Naive thymus-derived CD8-positive, alpha-beta T cell (primary cell): ENCODE results near the gene TMED6. TPM values are rescaled to one million over a fixed set of nuclear protein-coding genes. Genes with fewer than 3 reads are reported as not detected.

Source experiments
- ATAC-seq, 2 donors: fragments of 150-1000 bp; cut with Tn5 transposase in 1 of 2; sonication (Bioruptor Pico), chemical (Tn5 transposase) in 1 of 2; 1 replicate in 1 of 2; 2 replicates in 1 of 2; pipeline ENCODE4 v1.10.0; 2021; ENCODE audit warnings: mild to moderate bottlenecking in 2 of 2, moderate library complexity in 2 of 2
- POLR2A ChIA-PET: fragments of 350-600 bp; sonication (Branson Sonifier 250); formaldehyde crosslinking; loops from one replicate; lab custom pipeline; 2021; ENCODE audit warnings: antibody characterized with exemption; lab: Charles Lee
- DNase-seq, 10 donors: peaks; one replicate each; pipeline versions ENCODE4 v3.0.0 to v3.0.0-alpha.2; 2020 to 2022
- H3K27ac Mint-ChIP-seq, 10 donors: one replicate each; pipeline ENCODE4 v1.8.0; 2020 to 2022; ENCODE audit warnings: mild to moderate bottlenecking in 10 of 10, mixed read lengths in 10 of 10, moderate library complexity in 4 of 10, inconsistent platforms in 1 of 10
- H3K27me3 Mint-ChIP-seq, 5 donors: one replicate each; pipeline ENCODE4 v1.8.0; 2021 to 2022; ENCODE audit warnings: mixed read lengths in 5 of 5
- H3K36me3 Mint-ChIP-seq, 3 donors: one replicate each; pipeline ENCODE4 v1.8.0; 2020 to 2022; ENCODE audit warnings: mixed read lengths in 3 of 3, mild to moderate bottlenecking in 2 of 3, inconsistent platforms in 1 of 3
- H3K4me1 Mint-ChIP-seq, 4 donors: one replicate each; pipeline ENCODE4 v1.8.0; 2021 to 2022; ENCODE audit warnings: mixed read lengths in 4 of 4
- H3K4me3 Mint-ChIP-seq, 10 donors: one replicate each; pipeline ENCODE4 v1.8.0; 2020 to 2022; ENCODE audit warnings: mild to moderate bottlenecking in 10 of 10, mixed read lengths in 10 of 10, moderate library complexity in 6 of 10, inconsistent platforms in 1 of 10
- H3K9me3 Mint-ChIP-seq, 9 donors: one replicate each; pipeline ENCODE4 v1.8.0; 2020 to 2022; ENCODE audit warnings: mixed read lengths in 9 of 9, mild to moderate bottlenecking in 3 of 9, inconsistent platforms in 1 of 9, moderate library complexity in 1 of 9
- polyA plus RNA-seq, 3 donors: library from polyadenylated mRNA; unstranded; fragments of 300-500 nt; fragmentation: Illumina TruSeq; gene quantifications; one replicate each; pipeline ENCODE4 v1.2.3, GENCODE V29; 2021
- total RNA-seq, 8 experiments: library from RNA in 2 of 8; stranded (reverse) in 2 of 8; gene quantifications; one replicate each; pipeline ENCODE4 v1.2.3 and lab custom pipeline; 2021 to 2026

TMED6 gene
- total and polyA plus RNA-seq, 5 experiments from 2014 or later: 0.43 to 5.2 (median 4.5) TPM; not detected in 2

DNA sequence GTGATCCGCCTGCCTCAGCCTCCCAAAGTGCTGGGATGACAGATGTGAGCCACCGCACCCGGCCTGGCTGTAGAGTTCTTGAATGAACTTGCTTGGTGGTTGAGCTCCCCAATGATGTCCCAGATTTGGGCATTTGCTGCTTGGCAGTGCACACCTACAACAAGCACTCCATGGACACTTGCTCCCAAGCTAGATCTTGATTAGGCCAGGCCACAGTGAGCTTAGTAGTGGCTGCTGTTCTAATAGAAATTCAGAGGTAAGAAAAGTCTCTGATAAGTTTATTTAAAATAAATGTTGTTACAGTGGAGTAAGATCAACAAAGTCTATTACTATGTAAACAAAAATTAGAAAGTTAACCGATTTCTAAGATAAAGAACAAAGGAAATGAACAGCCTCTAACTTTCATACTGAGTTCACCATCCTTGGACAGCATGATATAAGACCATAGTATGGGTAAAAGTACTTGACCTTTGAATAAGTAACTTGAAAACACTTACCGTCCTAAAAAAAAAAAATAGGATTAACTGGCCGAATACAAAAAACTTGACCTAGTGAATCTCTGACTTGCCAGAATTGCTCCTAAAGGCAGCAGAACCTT lies 951 bp downstream of the TMED6 start:
- peaks cover 0 to 5% (median 2%) of the 10 kb centered on the region in 4 donors for H3K4me1 Mint-ChIP-seq
- no peaks in the 10 kb centered on the region for H3K27me3 Mint-ChIP-seq
- H3K9me3 Mint-ChIP-seq: no peaks in the 10 kb centered on the region
- no peak for DNase-seq
- no peak overlapping the region for H3K4me3 Mint-ChIP-seq
- no peak for ATAC-seq
- peak overlapping the region in 1 of 10 donors; percentile 18 for H3K27ac Mint-ChIP-seq
- POLR2A ChIA-PET: no interaction called here
- peaks cover 0 to 34% (median 2%) of the 10 kb centered on the region in 3 donors for H3K36me3 Mint-ChIP-seq

DNA sequence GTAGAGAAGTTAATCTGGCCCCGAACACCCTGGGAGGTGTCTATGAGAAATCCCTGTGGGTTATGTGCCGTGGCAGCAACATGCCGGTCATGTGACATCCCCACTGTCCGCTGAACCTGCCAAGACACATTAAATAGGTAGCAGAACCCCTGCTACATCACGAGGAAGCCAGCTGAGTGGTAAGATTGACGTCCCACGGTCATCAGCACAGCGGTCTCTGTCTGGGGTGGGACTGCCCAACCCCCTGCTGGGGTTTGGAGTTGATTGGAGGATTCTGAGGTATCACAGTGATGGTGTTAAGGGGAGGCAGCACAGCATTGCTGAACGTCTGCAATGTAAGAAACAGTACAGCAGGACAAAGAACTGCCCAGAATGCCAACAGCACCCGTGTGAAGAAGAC lies 2.0 kb downstream of the TMED6 start:
- DNase-seq: no peak
- Mint-ChIP-seq H3K4me1 (peaks cover 0 to 6% (median 2%) of the 10 kb centered on the region in 4 donors), H3K27ac (peak overlapping the region in 2 of 10 donors; percentile 38 to 59), H3K36me3 (peaks cover 0 to 27% (median 0%) of the 10 kb centered on the region in 3 donors), H3K9me3 (no peaks in the 10 kb centered on the region), H3K4me3 (no peak overlapping the region), H3K27me3 (no peaks in the 10 kb centered on the region)
- POLR2A ChIA-PET: no interaction called here
- ATAC-seq: no peak

DNA sequence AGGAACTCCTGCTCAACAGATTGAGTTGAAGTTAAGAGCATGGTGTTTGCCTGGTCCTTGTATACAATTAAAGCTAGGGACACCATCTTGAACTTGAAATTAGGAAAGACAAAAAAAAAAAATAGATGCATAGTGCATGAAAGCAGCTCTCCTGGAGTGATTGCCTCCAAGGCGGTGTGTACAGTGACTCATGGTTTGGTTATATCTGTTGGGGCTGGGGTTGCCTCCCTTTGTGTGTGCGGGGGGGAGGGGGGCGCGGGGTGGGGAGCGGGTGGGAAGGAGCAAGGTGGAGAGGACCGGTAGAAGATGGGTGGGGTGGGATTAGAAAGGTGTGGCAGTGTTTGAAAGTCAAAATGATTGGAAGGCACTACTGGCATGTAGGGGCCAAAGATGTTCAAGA lies 3.4 kb downstream of the TMED6 start:
- H3K27me3 Mint-ChIP-seq: no peaks in the 10 kb centered on the region
- H3K36me3 Mint-ChIP-seq: peaks cover 0 to 28% (median 2%) of the 10 kb centered on the region in 3 donors
- H3K9me3 Mint-ChIP-seq: no peaks in the 10 kb centered on the region
- ATAC-seq: no peak
- H3K27ac Mint-ChIP-seq: no peak overlapping the region
- H3K4me1 Mint-ChIP-seq: peaks cover 0 to 6% (median 2%) of the 10 kb centered on the region in 4 donors
- H3K4me3 Mint-ChIP-seq: no peak overlapping the region
- POLR2A ChIA-PET: interaction anchor here (0.6 to 1.3 kb wide), 2 partner anchors 9 to 582 kb away, joined by 3 read pairs; partner anchors contain the start of genes COG8 and NIP7
- DNase-seq: no peak

DNA sequence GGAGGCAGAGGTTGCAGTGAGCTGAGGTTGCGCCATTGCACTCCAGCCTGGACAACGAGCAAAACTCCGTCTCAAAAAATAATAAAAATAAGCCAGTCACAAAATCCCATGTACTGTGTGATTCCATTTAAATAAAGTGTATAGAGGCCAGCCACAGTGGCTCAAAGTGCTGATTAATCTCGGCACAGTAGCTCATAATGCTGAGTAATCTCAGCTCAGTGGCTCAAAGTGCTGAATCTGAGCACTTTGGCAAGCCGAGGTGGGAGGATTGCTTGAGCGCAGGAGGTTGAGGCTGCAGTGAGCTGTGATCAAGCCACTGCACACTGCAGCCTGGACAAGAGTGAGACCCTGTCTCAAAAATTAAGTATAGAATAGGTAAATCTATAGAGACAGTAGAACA lies 4.9 kb downstream of the TMED6 start:
- ATAC-seq: no peak

DNA sequence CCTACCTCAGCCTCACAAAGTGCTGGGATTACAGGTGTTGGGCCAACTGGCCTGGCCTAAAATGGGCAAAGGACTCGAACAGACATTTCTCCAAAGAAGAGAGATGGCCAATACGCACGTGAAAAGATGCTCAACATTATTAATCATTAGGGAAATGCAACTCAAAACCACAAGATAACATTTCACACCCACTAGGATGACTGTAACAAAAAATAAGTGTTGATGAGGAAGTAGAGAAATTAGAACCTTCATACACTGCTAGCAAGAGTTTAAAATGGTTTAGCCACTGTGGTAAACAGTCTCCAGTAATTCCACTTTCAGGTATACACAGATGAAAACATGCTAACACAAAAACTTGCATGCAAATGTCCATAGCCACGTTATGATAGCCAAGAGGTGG lies 5.7 kb downstream of the TMED6 start:
- Mint-ChIP-seq H3K4me1 (peaks cover 2 to 14% (median 11%) of the 10 kb centered on the region in 4 donors), H3K36me3 (peaks cover 0 to 32% (median 6%) of the 10 kb centered on the region in 3 donors), H3K27me3 (no peaks in the 10 kb centered on the region), H3K4me3 (peak overlapping the region in 1 of 10 donors; percentile 40), H3K9me3 (no peaks in the 10 kb centered on the region), H3K27ac (peak overlapping the region in 3 of 10 donors; percentile 52 to 58 (median 56))
- DNase-seq: no peak
- POLR2A ChIA-PET: no interaction called here
- ATAC-seq: no peak

More for the DNA sequence above, 4.9 kb downstream of the TMED6 start:
- no peak for DNase-seq
- Mint-ChIP-seq H3K27ac (peak overlapping the region in 2 of 10 donors; percentile 23 to 81), H3K4me1 (peaks cover 2 to 7% (median 3%) of the 10 kb centered on the region in 4 donors), H3K4me3 (no peak overlapping the region), H3K36me3 (peaks cover 0 to 27% (median 2%) of the 10 kb centered on the region in 3 donors), H3K9me3 (no peaks in the 10 kb centered on the region), H3K27me3 (no peaks in the 10 kb centered on the region)
- POLR2A ChIA-PET: interaction anchor here (1.1 kb wide), 1 partner anchor 16 kb away, joined by 4 read pairs; the partner anchor contains the start of gene PDF

DNA sequence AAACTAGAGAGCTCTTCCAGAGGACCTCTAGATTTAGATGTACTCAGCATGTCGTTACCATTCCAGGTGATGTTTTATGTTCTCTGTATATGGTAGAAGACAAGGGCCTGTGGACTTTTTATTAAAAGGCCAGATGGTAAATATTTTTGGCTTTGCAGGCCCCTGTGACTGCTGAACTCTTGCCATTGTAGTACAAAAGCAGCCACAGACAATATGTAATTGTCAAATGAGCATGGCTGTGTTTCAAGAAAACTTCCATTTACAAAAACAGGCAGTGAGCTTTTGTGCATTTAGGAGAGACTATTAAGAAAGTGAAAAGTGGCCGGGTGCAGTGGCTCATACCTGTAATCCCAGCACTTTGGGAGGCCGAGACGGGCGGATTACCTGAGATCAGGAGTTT lies 7.4 kb downstream of the TMED6 start:
- POLR2A ChIA-PET: interaction anchor here (0.8 kb wide), 1 partner anchor 9 kb away, joined by 5 read pairs; no protein-coding TSS in a partner anchor
- Mint-ChIP-seq H3K36me3 (peaks cover 0 to 35% (median 6%) of the 10 kb centered on the region in 3 donors), H3K4me1 (peaks cover 15 to 28% (median 27%) of the 10 kb centered on the region in 4 donors), H3K4me3 (no peak overlapping the region), H3K27me3 (no peaks in the 10 kb centered on the region), H3K9me3 (no peaks in the 10 kb centered on the region), H3K27ac (no peak overlapping the region)
- ATAC-seq: no peak
- DNase-seq: no peak

DNA sequence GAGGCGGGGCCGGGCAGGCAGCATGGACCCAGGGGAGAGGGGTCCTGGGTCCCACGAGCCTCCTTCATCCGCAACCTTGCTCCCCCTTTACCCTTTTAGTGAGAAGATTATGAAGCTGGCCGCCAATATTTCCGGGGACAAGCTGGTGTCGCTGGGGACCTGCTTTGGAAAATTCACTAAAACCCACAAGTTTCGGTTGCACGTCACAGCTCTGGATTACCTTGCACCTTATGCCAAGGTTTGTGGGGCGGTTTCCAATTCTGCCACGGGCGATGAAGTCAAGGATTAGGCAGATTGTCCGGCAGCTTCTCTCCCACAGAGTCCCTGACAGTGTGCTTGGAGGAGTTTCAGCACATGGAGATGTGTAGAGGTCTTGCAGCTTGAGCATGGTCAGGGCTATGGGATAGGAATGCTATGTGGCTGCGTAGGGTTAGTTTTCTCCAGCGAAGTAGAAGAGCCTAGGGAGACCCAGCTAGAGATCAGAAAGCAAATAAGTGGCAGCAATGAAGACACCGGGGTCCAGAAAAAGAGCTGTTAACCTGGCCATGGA lies 11.4 kb downstream of the TMED6 start:
- H3K27ac Mint-ChIP-seq: peak overlapping the region; percentile 98 to 100 (median 99)
- DNase-seq (peak in 1 of 10 donors; percentile 18), ATAC-seq (no peak)
- peak overlapping the region; percentile 98 to 100 (median 100) for H3K4me3 Mint-ChIP-seq
- peaks cover 4 to 47% (median 10%) of the 10 kb centered on the region in 3 donors for H3K36me3 Mint-ChIP-seq
- H3K4me1 Mint-ChIP-seq: peaks cover 19 to 60% (median 53%) of the 10 kb centered on the region in 4 donors
- H3K27me3 Mint-ChIP-seq: no peaks in the 10 kb centered on the region
- H3K9me3 Mint-ChIP-seq: no peaks in the 10 kb centered on the region
- POLR2A ChIA-PET: interaction anchor here (0.9 to 3.4 kb wide), 5 partner anchors 11 to 29 kb away, joined by 3 to 47 read pairs (median 5); partner anchors contain the start of genes PDF and VPS4A

DNA sequence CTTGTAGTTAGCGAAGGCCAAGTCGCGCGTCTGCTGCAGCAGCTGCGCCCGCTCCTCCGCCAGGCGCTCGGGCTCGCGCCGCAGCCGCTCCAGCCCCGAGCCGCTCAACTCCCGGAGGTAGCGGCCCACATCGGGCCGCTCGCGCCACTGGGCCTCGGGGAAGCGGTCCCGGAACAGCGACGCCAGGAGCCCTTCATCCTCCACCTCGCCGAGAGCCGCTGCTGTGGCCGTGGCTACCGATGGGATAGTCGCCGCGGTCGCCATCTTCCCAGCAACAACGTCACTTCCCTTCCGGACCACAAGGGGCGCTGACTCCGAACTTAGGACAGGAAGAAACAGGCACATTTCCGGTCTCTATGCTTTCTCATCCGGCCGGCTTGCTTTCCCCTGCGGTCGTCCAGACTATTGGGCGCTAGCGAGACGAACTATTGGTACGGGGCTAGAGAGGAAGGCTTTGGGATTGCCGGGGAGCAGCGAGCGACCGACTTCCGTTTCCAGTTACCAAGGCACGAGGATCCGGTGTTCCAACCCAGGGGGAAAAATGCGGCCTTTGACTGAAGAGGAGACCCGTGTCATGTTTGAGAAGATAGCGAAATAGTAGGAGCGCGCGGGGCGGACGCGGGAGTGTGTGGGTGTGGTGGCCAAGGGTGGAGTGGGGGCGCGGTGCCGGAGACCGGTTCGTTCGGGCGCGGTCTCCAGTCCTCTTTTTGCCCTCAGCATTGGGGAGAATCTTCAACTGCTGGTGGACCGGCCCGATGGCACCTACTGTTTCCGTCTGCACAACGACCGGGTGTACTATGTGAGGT lies 12.1 kb downstream of the TMED6 start, which contains the start of the genes COG8 and NIP7:
COG8 (minus strand) TSS at position 276 of the 806 bp plus-strand sequence; CDS start at position 264, 12 bp downstream.
NIP7 (plus strand) TSS at position 484 of the 806 bp plus-strand sequence; CDS start at position 542, 58 bp downstream.
- POLR2A ChIA-PET: interaction anchor here (0.9 to 3.4 kb wide), 3 partner anchors 9 to 28 kb away, joined by 3 to 47 read pairs (median 17); partner anchors contain the start of genes PDF and VPS4A
- H3K27me3 Mint-ChIP-seq: no peaks in the 10 kb centered on the region
- DNase-seq: peak; percentile 73 to 95 (median 90)
- no peaks in the 10 kb centered on the region for H3K9me3 Mint-ChIP-seq
- H3K36me3 Mint-ChIP-seq: peaks cover 4 to 51% (median 10%) of the 10 kb centered on the region in 3 donors
- H3K4me1 Mint-ChIP-seq: peaks cover 19 to 65% (median 53%) of the 10 kb centered on the region in 4 donors
- peak; percentile 84 to 89 for ATAC-seq
- H3K4me3 Mint-ChIP-seq: peak within 1 kb of the TSS; percentile 98 to 100 (median 100)
- H3K27ac Mint-ChIP-seq: peak within 1 kb of the TSS; percentile 98 to 100 (median 99)

DNA sequence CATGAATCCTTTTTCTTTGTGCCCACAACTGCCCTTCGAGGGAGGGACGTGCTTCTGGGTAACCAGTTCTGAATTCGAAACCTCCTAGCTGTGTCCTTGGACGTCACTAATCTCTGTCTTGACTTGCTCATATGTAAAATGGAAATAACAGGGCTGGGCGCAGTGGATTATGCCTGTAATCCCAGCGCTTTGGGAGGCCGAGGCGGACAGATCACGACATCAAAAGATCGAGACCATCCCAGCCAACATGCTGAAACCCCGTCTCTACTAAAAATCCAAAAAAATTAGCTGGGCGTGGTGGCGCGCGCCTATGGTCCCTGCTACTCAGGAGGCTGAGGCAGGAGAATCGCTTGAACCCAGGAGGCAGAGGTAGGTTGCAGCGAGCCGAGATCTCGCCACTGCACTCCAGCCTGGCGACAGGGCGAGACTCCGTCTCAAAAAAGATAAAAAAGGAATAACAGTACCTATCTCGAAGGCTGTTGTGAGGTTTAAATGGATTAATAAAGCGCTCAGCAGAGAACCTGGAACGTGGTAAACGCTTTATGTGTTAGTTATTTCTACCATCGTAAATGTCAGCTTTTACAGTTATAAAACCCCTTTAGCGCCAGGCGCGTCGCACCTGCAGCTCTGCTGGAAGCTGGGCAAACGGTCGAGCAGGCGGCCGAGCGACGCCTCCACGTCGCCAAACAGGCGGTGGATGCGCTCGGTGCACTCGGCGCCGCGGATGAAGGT lies 12.9 kb downstream of the TMED6 start:
- H3K36me3 Mint-ChIP-seq: peaks cover 4 to 58% (median 10%) of the 10 kb centered on the region in 3 donors
- ATAC-seq: no peak

DNA sequence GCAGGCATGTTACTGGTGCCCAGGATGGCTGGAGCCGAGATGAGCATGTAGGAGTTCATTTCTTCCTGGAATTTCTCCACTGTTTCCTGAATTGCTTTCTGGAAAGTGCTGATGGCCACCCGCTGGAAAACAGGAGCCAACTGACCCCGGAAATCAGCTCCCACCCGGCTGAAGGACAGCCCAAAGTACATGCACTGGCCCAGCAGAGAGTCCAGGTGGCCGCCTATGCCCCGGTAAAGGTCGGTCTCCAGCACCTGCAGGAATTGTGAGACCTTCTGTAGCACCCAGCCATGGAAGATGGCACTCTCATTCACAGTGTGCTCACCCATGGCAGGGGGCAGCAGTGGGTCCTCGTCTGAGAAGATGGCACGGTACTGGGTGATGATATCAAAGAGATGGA lies 16.9 kb downstream of the TMED6 start:
- POLR2A ChIA-PET: interaction anchor here (0.6 to 1.4 kb wide), 2 partner anchors 11 to 257 kb away, joined by 3 to 4 read pairs; no protein-coding TSS in a partner anchor
- no peaks in the 10 kb centered on the region for H3K9me3 Mint-ChIP-seq
- ATAC-seq: no peak
- H3K27ac Mint-ChIP-seq: peak overlapping the region in 1 of 10 donors; percentile 20
- no peak for DNase-seq
- no peaks in the 10 kb centered on the region for H3K27me3 Mint-ChIP-seq
- H3K4me3 Mint-ChIP-seq: no peak overlapping the region
- peaks cover 10 to 60% (median 41%) of the 10 kb centered on the region in 4 donors for H3K4me1 Mint-ChIP-seq
- H3K36me3 Mint-ChIP-seq: peaks cover 4 to 49% (median 4%) of the 10 kb centered on the region in 3 donors

More for the DNA sequence above, 12.9 kb downstream of the TMED6 start:
- peaks cover 19 to 71% (median 56%) of the 10 kb centered on the region in 4 donors for H3K4me1 Mint-ChIP-seq
- peak overlapping the region; percentile 98 to 100 (median 100) for H3K4me3 Mint-ChIP-seq
- H3K9me3 Mint-ChIP-seq: no peaks in the 10 kb centered on the region
- DNase-seq: no peak
- no peaks in the 10 kb centered on the region for H3K27me3 Mint-ChIP-seq
- POLR2A ChIA-PET: interaction anchor here (0.9 to 3.4 kb wide), 5 partner anchors 10 to 206 kb away, joined by 3 to 47 read pairs (median 5); partner anchors contain the start of genes CHTF8, PDF, UTP4 and VPS4A
- H3K27ac Mint-ChIP-seq: peak overlapping the region; percentile 89 to 100 (median 96)
